Choroid plexus epithelial cell (primary cell): Measurements from ENCODE around the gene SPG7.

ENCODE experiments used
- DNase-seq: peaks from one replicate; pipeline ENCODE4 v3.0.0-alpha.2; 2010; ENCODE audit warnings: low read depth
- H3K4me3 ChIP-seq: 2 replicates; pipeline ENCODE4 v1.5.1; 2011; ENCODE audit warnings: low read depth, mild to moderate bottlenecking, control low read depth, low read length, moderate library complexity
- CTCF ChIP-seq: conservative IDR thresholded peaks from 2 replicates; pipeline ENCODE4 v1.5.1; 2011; ENCODE audit warnings: low read depth, mild to moderate bottlenecking, control low read depth, inconsistent platforms, low read length, moderate library complexity

Gene SPG7

GRCh38 chr16:89605186-89605970 is 97.2 kb downstream of the SPG7 start:
- H3K4me3 ChIP-seq: no peak overlapping the region
- no peak for DNase-seq
- TF ChIP-seq CTCF: no peak

- H3K4me3 ChIP-seq: no peak overlapping the region
- no peak for TF ChIP-seq CTCF
- no peak for DNase-seq
Measured at GRCh38 chr16:89606006-89606405, 97.8 kb downstream of the SPG7 start.
